ENCODE measurements around the gene LCAT.

DNA sequence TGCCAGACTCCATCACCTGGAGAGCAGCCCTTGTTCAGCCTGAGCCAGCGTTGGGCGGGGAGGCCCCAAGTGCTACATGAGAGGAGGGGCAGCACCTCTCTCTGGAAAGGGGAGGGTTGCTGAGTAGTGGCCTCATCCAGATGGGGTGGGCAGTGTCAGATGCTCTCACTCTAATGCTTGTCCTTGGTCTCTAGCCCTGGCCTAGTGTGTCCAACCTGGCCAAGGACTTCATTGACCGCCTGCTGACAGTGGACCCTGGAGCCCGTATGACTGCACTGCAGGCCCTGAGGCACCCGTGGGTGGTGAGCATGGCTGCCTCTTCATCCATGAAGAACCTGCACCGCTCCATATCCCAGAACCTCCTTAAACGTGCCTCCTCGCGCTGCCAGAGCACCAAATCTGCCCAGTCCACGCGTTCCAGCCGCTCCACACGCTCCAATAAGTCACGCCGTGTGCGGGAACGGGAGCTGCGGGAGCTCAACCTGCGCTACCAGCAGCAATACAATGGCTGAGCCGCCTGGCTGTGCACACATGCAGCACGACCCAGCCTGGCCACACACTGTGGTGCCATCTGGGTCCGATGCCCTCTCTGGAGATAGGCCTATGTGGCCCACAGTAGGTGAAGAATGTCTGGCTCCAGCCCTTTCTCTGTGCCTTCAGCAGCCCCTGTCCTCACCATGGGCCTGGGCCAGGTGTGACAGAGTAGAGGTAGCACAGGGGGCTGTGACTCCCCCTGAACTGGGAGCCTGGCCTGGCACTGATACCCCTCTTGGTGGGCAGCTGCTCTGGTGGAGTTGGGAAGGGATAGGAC lies 16.6 kb downstream of the LCAT start:
- TF ChIP-seq EZH2phosphoT487 (IDR thresholded peaks at IDR 0.05; ENCODE audit: borderline replicate concordance, low read depth) (no peak), REST (IDR thresholded peaks at IDR 0.05; ENCODE audit: low read depth, low read length) (no peak), RCOR1 (IDR thresholded peaks at IDR 0.05; ENCODE audit: low read length) (no peak), FOSL2 (IDR thresholded peaks at IDR 0.05; ENCODE audit: borderline replicate concordance, low read depth) (no peak), RFX5 (IDR thresholded peaks at IDR 0.05; ENCODE audit: low read length) (no peak), TAF1 (IDR thresholded peaks at IDR 0.05; ENCODE audit: borderline replicate concordance, low read depth, low read length) (no peak)
- TF ChIP-seq, protein P1, sequence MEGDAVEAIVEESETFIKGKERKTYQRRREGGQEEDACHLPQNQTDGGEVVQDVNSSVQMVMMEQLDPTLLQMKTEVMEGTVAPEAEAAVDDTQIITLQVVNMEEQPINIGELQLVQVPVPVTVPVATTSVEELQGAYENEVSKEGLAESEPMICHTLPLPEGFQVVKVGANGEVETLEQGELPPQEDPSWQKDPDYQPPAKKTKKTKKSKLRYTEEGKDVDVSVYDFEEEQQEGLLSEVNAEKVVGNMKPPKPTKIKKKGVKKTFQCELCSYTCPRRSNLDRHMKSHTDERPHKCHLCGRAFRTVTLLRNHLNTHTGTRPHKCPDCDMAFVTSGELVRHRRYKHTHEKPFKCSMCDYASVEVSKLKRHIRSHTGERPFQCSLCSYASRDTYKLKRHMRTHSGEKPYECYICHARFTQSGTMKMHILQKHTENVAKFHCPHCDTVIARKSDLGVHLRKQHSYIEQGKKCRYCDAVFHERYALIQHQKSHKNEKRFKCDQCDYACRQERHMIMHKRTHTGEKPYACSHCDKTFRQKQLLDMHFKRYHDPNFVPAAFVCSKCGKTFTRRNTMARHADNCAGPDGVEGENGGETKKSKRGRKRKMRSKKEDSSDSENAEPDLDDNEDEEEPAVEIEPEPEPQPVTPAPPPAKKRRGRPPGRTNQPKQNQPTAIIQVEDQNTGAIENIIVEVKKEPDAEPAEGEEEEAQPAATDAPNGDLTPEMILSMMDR (IDR thresholded peaks at IDR 0.05), result no peak
- TF ChIP-seq, protein P2, sequence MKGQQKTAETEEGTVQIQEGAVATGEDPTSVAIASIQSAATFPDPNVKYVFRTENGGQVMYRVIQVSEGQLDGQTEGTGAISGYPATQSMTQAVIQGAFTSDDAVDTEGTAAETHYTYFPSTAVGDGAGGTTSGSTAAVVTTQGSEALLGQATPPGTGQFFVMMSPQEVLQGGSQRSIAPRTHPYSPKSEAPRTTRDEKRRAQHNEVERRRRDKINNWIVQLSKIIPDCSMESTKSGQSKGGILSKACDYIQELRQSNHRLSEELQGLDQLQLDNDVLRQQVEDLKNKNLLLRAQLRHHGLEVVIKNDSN (IDR thresholded peaks at IDR 0.05; ENCODE audit: borderline replicate concordance, low read depth), result no peak
- TF ChIP-seq, protein P3, sequence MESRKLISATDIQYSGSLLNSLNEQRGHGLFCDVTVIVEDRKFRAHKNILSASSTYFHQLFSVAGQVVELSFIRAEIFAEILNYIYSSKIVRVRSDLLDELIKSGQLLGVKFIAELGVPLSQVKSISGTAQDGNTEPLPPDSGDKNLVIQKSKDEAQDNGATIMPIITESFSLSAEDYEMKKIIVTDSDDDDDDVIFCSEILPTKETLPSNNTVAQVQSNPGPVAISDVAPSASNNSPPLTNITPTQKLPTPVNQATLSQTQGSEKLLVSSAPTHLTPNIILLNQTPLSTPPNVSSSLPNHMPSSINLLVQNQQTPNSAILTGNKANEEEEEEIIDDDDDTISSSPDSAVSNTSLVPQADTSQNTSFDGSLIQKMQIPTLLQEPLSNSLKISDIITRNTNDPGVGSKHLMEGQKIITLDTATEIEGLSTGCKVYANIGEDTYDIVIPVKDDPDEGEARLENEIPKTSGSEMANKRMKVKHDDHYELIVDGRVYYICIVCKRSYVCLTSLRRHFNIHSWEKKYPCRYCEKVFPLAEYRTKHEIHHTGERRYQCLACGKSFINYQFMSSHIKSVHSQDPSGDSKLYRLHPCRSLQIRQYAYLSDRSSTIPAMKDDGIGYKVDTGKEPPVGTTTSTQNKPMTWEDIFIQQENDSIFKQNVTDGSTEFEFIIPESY (IDR thresholded peaks at IDR 0.05; ENCODE audit: borderline replicate concordance, low read depth), result no peak

Measured in SK-N-SH (cell line).